Measurements from ENCODE around the gene TNPO1. TPM values are rescaled to one million over a fixed set of nuclear protein-coding genes. Genes with fewer than 3 reads are reported as not detected.
"Not testable (repeated sequence)": the region's sequence is repeated elsewhere in the genome, so short reads cannot be mapped to it uniquely, and the experiment has no call there.

TNPO1 gene
- polyA plus RNA-seq, 2 of the 4 experiments (the other 2 are of a cell fraction): 199 to 350 TPM

GRCh38 chr5:72790186-72790585 is 26.3 kb upstream of the TNPO1 start (continued):
- TF ChIP-seq RARB (CRISPR knock-in tag; IDR thresholded peaks at IDR 0.05) (no peak), HES2 (IDR thresholded peaks at IDR 0.05) (no peak)

GRCh38 chr5:72792662-72793061 is 23.8 kb upstream of the TNPO1 start:
- H3K4me2 ChIP-seq; H3K9me3 ChIP-seq; POLR2A ChIA-PET; H3K4me3 ChIP-seq; H3K27ac ChIP-seq; FAIRE-seq; DNase-seq (ENCODE audit: low read depth in 1 of 2, low spot score in 1 of 2); ATAC-seq: not testable (repeated sequence)
- peaks cover 27% of the 10 kb centered on the region for H3K4me1 ChIP-seq
- CTCF ChIA-PET: interaction anchor here (0.6 to 0.7 kb wide), 2 partner anchors 41 to 204 kb away, joined by 3 read pairs; no protein-coding TSS in a partner anchor
- 71% methylated on average over 5 of the region's 5 CpGs for WGBS (ENCODE audit: missing lambda C conversion rate)

GRCh38 chr5:72796001-72796400 is 20.5 kb upstream of the TNPO1 start:
- Histone ChIP-seq H3K4me2 (no peak overlapping the region), H3K4me3 (no peak overlapping the region), H3K9me3 (no peaks in the 10 kb centered on the region), H3K4me1 (no peaks in the 10 kb centered on the region; the same call in 2 of the 3 replicates), H3K27ac (no peak overlapping the region)
- no peak for TF ChIP-seq BCL3 (IDR thresholded peaks at IDR 0.05)
- TF ChIP-seq EHMT2 (IDR thresholded peaks at IDR 0.05; ENCODE audit: low read depth): no peak
- TF ChIP-seq E2F6 (IDR thresholded peaks at IDR 0.05; ENCODE audit: borderline replicate concordance, low read depth): no peak
- TF ChIP-seq HDAC2 (IDR thresholded peaks at IDR 0.05): no peak
- no peak for TF ChIP-seq ELK1 (IDR thresholded peaks at IDR 0.05; ENCODE audit: low read depth, low read length)
- no peak for TF ChIP-seq CHD2 (IDR thresholded peaks at IDR 0.05; ENCODE audit: low read length, partially characterized antibody)
- TF ChIP-seq REST (IDR thresholded peaks at IDR 0.05): no peak
- no peak for TF ChIP-seq CHD4 (IDR thresholded peaks at IDR 0.05; ENCODE audit: borderline replicate concordance)
- TF ChIP-seq HOXB13 (CRISPR knock-in tag; IDR thresholded peaks at IDR 0.05; ENCODE audit: low read depth): no peak
- no peak for TF ChIP-seq PBX3 (IDR thresholded peaks at IDR 0.05)
- TF ChIP-seq EP300 (IDR thresholded peaks at IDR 0.05): no peak
- no peak for TF ChIP-seq POLR2A (IDR thresholded peaks at IDR 0.05; ENCODE audit: low read length)
- TF ChIP-seq HMGXB4 (CRISPR knock-in tag; IDR thresholded peaks at IDR 0.05; ENCODE audit: borderline replicate concordance): no peak
- TF ChIP-seq MAZ (IDR thresholded peaks at IDR 0.05; ENCODE audit: borderline replicate concordance, low read depth, low read length): no peak
- no peak for TF ChIP-seq CBX8 (IDR thresholded peaks at IDR 0.05)
- no peak for TF ChIP-seq KDM1A (IDR thresholded peaks at IDR 0.05; ENCODE audit: low read depth)
- TF ChIP-seq ATOH8 (CRISPR knock-in tag; IDR thresholded peaks at IDR 0.05; ENCODE audit: low read depth): no peak
- no peak for TF ChIP-seq TP53 (CRISPR knock-in tag; IDR thresholded peaks at IDR 0.05)
- TF ChIP-seq HOXB5 (CRISPR knock-in tag; IDR thresholded peaks at IDR 0.05): no peak
- TF ChIP-seq HES2 (IDR thresholded peaks at IDR 0.05): no peak
- 75% methylated on average over 3 of the region's 3 CpGs for WGBS (ENCODE audit: missing lambda C conversion rate)
- DNase-seq (ENCODE audit: low read depth in 1 of 2, low spot score in 1 of 2): no peak
- POLR2A ChIA-PET: no interaction called here
- FAIRE-seq: no peak
- CTCF ChIA-PET: interaction anchor here (1.6 kb wide), 1 partner anchor 430 kb away, joined by 5 read pairs; no protein-coding TSS in a partner anchor
- ATAC-seq: no peak

Measured in A549 (cell line).